ENCODE results near the gene NR2F2.
"Not testable (repeated sequence)": the region's sequence is repeated elsewhere in the genome, so short reads cannot be mapped to it uniquely, and the experiment has no call there.

The NR2F2 gene

DNA sequence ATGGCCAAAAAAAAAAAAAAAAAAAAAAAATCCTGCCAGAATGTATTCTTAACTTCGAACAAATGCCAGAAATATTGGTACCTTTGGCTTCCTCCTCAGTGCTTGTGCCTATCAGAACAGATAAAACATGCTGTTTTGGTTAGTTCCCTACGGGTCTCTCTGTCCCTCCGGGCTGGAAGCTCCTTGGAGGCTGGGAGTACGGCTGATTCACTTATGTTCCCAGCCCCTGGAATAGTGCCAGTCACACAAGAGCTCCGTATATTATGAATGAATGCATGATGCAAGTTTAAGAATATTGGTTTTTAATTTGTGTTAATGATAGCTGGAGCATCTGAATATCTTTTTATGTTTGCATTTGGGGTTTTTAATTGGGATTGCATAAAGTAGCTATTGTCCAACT is 44.0 kb downstream of the NR2F2 start:
- no peak for DNase-seq

DNA sequence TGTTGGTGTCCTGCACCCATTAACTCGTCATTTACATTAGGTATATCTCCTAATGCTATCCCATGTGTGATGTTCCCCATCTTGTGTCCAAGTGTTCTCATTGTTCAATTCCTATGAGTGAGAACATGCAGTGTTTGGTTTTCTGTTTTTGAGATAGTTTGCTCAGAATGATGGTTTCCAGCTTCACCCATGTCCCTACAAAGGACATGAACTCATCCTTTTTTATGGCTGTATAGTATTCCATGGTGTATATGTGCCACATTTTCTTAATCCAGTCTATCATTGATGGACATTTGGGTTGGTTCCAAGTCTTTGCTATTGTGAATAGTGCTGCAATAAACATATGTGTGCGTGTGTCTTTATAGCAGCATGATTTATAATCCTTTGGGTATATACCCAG is 49.1 kb downstream of the NR2F2 start:
- not testable (repeated sequence) for DNase-seq

GRCh38 chr15:96381463-96381862 is 51.0 kb downstream of the NR2F2 start:
- no peak for DNase-seq

DNA sequence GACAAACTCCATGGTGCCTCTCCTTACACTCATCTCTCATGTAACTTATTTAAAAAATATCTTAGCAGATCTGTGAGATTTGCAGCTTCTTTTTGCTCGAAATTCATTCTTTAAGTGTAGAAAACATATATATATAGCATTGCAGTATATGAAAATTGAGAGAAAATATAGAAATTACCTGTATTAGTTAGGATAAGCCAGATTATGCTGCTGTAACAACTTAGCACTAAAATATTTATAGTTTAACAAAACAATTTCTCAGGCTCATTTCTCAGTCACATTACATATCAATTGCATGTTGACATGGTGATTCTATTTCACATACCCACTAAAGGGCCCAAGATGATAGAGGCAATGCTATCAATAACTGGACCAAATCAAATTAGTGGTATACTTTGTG is 54.7 kb downstream of the NR2F2 start:
- DNase-seq, result no peak

- no peak for DNase-seq
These were observed 58.2 kb downstream of the NR2F2 start for GRCh38 chr15:96388673-96389072.

All from left hindlimb (tissue), 1 donor.